ACHN (cell line): ENCODE measurements around the gene OR7C1.
"Not testable (repeated sequence)": the region's sequence is repeated elsewhere in the genome, so short reads cannot be mapped to it uniquely, and the experiment has no call there.

Experiments used
- DNase-seq: peaks from one replicate; pipeline ENCODE4 v3.0.0-alpha.2; 2015
- in situ Hi-C: cut with HindIII; loops from 2 replicates; pipeline ENCODE4 v1.10.0; 2017; ENCODE audit warnings: low sequenced_read_pairs, low pct_ligation_motif_present, low pct_unique_long_range_greater_than_20kb

The OR7C1 gene

GRCh38 chr19:14792250-14792649 is 42.7 kb downstream of the OR7C1 start:
- DNase-seq, in situ Hi-C loops: not testable (repeated sequence)

- in situ Hi-C loops, result no loop called here
- no peak for DNase-seq
Observed at GRCh38 chr19:14786421-14786851, 48.5 kb downstream of the OR7C1 start.

GRCh38 chr19:14785102-14785793 is 49.7 kb downstream of the OR7C1 start:
- DNase-seq, in situ Hi-C loops: not testable (repeated sequence)

GRCh38 chr19:14784730-14785101 is 50.3 kb downstream of the OR7C1 start:
- DNase-seq, in situ Hi-C loops: not testable (repeated sequence)

DNA sequence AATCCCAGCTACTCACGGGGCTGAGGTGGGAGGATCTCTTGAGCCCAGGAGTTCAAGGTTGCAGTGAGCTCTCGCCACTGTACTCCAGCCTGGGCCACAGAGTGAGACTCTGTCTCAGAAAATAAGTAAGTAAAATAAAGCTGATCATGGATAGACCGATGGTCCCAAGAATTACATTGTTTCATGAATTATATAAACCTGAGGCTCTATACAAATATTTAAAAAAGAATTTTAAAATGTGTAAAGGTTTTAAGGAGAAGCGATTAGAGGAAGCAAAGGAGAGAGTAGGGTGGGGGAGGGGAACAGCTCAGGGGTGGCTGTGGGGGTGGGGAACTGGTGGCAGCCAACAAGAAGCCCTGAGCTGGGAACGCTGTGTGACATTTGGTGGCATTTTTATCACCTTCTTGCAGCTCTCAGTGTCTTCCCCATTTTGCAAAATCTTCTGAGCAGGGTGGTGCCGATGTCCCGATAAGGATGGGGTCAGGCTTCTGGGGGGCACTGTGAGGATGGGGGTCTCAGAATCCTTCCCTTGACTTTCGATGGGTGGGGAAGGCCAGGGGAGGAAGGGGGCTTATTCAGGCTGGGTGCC is 51.5 kb downstream of the OR7C1 start:
- in situ Hi-C loops, DNase-seq: not testable (repeated sequence)

DNA sequence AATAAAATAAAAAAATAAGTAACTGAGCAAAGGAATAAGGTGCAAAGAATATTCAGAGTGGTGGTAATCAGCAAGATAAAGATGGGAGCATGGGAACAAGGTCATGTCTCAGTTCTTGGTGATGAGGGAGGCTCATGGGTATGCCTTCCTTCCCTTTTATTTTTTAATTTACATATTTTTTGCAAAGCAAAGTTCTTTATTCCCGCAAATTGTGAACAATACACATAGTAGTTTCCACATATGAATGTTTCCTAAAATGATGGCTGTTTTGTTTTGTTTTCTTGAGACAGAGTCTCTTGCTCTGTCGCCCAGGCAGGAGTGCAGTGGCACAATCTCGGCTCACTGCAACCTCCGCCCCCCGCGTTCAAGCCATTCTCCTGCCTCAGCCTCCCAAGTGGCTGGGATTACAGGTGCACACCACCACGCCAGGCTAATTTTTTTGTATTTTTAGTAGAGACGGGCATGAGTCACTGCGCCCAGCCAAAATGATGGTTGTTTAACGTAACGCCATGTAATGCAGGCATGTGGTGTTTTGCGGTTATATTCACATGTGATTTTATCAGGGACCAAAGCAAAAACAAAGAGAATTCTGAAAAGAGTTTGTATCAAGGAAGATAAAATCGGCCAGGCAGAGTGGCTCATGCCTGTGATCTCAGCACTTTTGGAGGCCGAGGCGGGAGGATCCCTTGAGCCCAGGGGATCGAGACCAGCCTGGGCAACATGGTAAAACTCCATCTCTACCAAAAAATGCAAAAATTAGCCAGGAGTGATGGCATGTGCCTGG is 52.2 kb downstream of the OR7C1 start:
- in situ Hi-C loops, result no loop called here
- no peak for DNase-seq

- DNase-seq, in situ Hi-C loops: not testable (repeated sequence)
Observed at GRCh38 chr19:14781713-14782536, 53.1 kb downstream of the OR7C1 start.

GRCh38 chr19:14780622-14781225 is 54.3 kb downstream of the OR7C1 start:
- DNase-seq, in situ Hi-C loops: not testable (repeated sequence)

GRCh38 chr19:14779151-14779550 is 55.8 kb downstream of the OR7C1 start:
- no peak for DNase-seq
- in situ Hi-C loops, result no loop called here

GRCh38 chr19:14778110-14778845 is 56.7 kb downstream of the OR7C1 start, which contains the start of gene ADGRE2:
Gene ADGRE2, minus strand, starts transcription at chr19:14778560. Its CDS starts 1,804 bp downstream, at chr19:14776756.
- in situ Hi-C loops, DNase-seq: not testable (repeated sequence)

DNA sequence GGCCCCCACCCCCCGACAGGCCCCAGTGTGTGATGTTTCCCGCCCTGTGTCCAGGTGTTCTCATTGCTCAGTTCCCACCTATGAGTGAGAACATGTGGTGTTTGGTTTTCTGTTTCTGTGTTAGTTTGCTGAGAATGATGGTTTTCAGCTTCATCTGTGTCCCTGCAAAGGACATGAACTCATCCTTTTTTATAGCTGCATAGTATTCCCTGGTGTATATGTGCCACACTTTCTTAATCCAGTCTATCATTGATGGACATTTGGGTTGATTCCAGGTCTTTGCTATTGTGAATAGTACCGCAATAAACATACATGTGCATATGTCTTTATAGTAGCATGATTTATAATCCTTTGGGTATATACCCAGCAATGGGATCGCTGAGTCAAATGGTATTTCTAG is 57.3 kb downstream of the OR7C1 start:
- in situ Hi-C loops, DNase-seq: not testable (repeated sequence)

- no peak for DNase-seq
- in situ Hi-C loops, result no loop called here
Observed at GRCh38 chr19:14775869-14776586, 59.0 kb downstream of the OR7C1 start.

GRCh38 chr19:14775326-14775725 is 59.7 kb downstream of the OR7C1 start:
- not testable (repeated sequence) for DNase-seq

GRCh38 chr19:14774373-14774772 is 60.6 kb downstream of the OR7C1 start:
- in situ Hi-C loops, result no loop called here
- no peak for DNase-seq

More at GRCh38 chr19:14775326-14775725, 59.7 kb downstream of the OR7C1 start:
- in situ Hi-C loops, result not testable (repeated sequence)

DNA sequence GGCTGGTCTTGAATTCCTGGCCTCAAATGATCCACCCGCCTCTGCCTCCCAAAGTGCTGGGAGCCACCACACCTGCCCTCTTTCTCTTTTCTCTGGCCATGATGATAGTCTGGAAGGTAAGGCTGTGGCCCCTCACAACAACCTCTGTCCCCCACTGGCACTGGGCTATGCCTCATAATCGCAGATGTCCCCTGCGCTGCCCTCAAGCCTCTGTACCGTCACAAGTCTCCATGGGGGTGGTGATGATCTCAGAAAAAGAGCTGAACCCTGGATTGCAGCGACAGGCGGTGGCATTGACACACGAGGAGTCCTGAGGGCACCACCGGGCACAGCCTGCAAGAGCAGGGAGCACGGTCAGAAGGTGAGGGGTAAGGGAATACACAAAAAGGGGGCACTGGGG is 61.3 kb downstream of the OR7C1 start:
- in situ Hi-C loops, DNase-seq: not testable (repeated sequence)

DNA sequence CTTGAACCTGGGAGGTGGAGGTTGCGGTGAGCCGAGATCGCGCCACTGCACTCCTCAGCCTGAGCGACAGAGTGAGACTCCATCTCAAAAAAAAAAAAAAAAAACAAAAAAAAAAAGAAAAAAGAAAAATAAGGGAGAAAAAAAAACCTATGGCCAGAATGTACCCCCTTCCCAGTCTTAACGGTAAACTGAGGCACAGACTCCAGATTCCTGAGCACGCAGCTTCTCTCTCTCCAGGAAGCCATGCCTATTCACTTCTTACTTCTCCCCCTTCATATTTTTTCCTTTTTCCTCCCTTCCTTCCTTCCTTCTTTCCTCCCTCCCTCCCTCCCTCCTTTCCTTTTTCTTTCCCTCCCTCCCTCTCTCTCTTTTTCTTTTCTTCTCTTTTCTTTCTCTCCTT is 62.0 kb downstream of the OR7C1 start:
- no peak for DNase-seq
- in situ Hi-C loops, result no loop called here

DNA sequence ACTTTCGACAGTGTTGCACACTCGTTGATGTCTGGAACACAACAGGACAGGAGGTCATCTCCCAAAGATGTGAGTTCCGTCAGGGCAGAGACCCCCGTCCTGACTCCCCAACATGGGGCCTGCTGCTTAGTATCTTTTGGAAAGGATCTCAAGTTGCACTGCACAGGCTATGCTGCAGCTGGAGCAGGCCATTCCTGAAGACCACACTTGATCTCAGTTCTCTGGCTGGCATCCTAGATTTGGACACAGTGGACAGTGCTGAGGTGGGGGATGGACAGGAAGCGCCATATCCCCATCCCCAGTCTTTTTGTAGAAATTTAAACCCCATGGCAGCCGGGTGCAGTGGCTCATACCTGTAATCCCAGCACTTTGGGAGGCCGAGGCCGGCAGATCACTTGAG is 62.5 kb downstream of the OR7C1 start:
- DNase-seq, result no peak
- in situ Hi-C loops, result no loop called here
